ENCODE results near the gene SF3B6. TPM values are rescaled to one million over a fixed set of nuclear protein-coding genes. Genes with fewer than 3 reads are reported as not detected.

SF3B6 gene
- total and polyA plus RNA-seq, 9 of the 15 experiments (the other 6 are each of a cell fraction or from before 2014, with no cell fraction given) = 146 to 591 (median 295) TPM

DNA sequence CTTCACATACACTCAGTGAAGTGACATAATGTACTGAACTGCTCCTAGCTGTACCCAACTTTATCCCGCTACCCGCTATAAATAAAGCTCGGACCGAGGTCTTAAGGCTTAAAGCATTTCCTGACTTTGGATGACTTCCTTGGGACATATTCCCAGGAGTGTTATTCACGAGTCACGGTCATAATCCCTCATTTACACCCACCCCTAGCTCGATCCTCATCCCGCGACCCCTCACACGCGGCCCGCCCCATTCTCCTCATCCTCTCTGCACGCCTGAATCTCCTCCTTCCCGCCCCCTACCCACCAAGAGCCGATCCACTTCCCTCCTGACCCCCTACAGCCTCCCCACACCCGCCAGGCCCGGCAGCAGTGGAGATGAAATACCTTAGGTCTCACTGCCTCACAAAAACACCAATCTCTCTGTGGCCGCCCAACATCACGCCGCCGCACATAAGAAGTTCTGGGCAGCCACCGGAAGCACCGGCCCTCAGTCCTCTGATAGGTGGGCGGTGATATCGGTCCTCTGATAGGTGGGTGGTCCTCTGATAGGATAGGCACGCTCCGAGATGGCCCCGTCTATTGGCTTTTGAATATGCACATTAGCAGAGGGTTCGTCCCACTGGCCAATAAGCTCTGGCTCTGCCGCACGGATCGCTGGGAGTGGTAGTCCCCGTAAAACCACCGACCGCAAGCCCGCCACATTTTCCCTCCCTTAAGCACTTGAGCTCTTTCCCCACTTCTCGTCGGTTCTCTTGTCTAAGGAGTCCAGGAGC, 29.0 kb downstream of the SF3B6 start, which contains the start of gene WDCP (continued):
- 0 out of 2 replicates have a peak, but pooled peaks have one; percentile 84 for TF ChIP-seq HDAC2 (IDR thresholded peaks at IDR 0.05)
- no peak for TF ChIP-seq SAFB (IDR thresholded peaks at IDR 0.05; ENCODE audit: borderline replicate concordance, low read depth, low read length)
- TF ChIP-seq, protein P1, sequence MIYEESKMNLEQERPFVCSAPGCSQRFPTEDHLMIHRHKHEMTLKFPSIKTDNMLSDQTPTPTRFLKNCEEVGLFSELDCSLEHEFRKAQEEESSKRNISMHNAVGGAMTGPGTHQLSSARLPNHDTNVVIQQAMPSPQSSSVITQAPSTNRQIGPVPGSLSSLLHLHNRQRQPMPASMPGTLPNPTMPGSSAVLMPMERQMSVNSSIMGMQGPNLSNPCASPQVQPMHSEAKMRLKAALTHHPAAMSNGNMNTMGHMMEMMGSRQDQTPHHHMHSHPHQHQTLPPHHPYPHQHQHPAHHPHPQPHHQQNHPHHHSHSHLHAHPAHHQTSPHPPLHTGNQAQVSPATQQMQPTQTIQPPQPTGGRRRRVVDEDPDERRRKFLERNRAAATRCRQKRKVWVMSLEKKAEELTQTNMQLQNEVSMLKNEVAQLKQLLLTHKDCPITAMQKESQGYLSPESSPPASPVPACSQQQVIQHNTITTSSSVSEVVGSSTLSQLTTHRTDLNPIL (CRISPR knock-in tag; IDR thresholded peaks at IDR 0.05) = no peak
- no peak for TF ChIP-seq CBX3 (IDR thresholded peaks at IDR 0.05; ENCODE audit: borderline replicate concordance in 1 of 2, low read length in 2 of 2)
- no peak for TF ChIP-seq SRSF1 (IDR thresholded peaks at IDR 0.05; ENCODE audit: low read depth, low read length)
- TF ChIP-seq RCOR1 (IDR thresholded peaks at IDR 0.05; ENCODE audit: borderline replicate concordance in 1 of 2, low read depth in 2 of 2, low read length in 2 of 2) = peak in 1 of 2 experiments; percentile 26; a peak in 1 of 4 replicates
- TF ChIP-seq, protein P2, sequence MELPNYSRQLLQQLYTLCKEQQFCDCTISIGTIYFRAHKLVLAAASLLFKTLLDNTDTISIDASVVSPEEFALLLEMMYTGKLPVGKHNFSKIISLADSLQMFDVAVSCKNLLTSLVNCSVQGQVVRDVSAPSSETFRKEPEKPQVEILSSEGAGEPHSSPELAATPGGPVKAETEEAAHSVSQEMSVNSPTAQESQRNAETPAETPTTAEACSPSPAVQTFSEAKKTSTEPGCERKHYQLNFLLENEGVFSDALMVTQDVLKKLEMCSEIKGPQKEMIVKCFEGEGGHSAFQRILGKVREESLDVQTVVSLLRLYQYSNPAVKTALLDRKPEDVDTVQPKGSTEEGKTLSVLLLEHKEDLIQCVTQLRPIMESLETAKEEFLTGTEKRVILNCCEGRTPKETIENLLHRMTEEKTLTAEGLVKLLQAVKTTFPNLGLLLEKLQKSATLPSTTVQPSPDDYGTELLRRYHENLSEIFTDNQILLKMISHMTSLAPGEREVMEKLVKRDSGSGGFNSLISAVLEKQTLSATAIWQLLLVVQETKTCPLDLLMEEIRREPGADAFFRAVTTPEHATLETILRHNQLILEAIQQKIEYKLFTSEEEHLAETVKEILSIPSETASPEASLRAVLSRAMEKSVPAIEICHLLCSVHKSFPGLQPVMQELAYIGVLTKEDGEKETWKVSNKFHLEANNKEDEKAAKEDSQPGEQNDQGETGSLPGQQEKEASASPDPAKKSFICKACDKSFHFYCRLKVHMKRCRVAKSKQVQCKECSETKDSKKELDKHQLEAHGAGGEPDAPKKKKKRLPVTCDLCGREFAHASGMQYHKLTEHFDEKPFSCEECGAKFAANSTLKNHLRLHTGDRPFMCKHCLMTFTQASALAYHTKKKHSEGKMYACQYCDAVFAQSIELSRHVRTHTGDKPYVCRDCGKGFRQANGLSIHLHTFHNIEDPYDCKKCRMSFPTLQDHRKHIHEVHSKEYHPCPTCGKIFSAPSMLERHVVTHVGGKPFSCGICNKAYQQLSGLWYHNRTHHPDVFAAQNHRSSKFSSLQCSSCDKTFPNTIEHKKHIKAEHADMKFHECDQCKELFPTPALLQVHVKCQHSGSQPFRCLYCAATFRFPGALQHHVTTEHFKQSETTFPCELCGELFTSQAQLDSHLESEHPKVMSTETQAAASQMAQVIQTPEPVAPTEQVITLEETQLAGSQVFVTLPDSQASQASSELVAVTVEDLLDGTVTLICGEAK (IDR thresholded peaks at IDR 0.05) = peak; percentile 89
- TF ChIP-seq, protein P2 (CRISPR knock-in tag; IDR thresholded peaks at IDR 0.05) = no peak
- no peak for TF ChIP-seq JUNB (CRISPR knock-in tag; conservative IDR thresholded peaks at IDR 0.05)
- no peak for TF ChIP-seq ZNF263 (CRISPR knock-in tag; IDR thresholded peaks at IDR 0.05; ENCODE audit: borderline replicate concordance)
- TF ChIP-seq, protein P3, sequence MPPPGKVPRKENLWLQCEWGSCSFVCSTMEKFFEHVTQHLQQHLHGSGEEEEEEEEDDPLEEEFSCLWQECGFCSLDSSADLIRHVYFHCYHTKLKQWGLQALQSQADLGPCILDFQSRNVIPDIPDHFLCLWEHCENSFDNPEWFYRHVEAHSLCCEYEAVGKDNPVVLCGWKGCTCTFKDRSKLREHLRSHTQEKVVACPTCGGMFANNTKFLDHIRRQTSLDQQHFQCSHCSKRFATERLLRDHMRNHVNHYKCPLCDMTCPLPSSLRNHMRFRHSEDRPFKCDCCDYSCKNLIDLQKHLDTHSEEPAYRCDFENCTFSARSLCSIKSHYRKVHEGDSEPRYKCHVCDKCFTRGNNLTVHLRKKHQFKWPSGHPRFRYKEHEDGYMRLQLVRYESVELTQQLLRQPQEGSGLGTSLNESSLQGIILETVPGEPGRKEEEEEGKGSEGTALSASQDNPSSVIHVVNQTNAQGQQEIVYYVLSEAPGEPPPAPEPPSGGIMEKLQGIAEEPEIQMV (tag; conservative IDR thresholded peaks at IDR 0.05; ENCODE audit: low read depth) = no peak
- no peak for TF ChIP-seq ZNF431 (CRISPR knock-in tag; IDR thresholded peaks at IDR 0.05)
- no peak for TF ChIP-seq NR3C1 (CRISPR knock-in tag; IDR thresholded peaks at IDR 0.05)
- no peak for TF ChIP-seq ZZZ3 (IDR thresholded peaks at IDR 0.05)
- TF ChIP-seq RBM17 (IDR thresholded peaks at IDR 0.05; ENCODE audit: borderline replicate concordance, low read depth, low read length) = no peak
- no peak for TF ChIP-seq CREBBP (IDR thresholded peaks at IDR 0.05; ENCODE audit: low read depth, low read length)

All from K562 (cell line).